HepG2 (cell line): ENCODE results near the gene MYL9.

ENCODE experiments used
- EED ChIP-seq: sonication (generic); formaldehyde crosslinking; IDR thresholded peaks from 2 replicates; pipeline ENCODE4 v1.5.0; 2020; ENCODE audit warnings: mild to moderate bottlenecking, missing genetic modification reagents
- SKI ChIP-seq: fragments of 450-650 bp; IDR thresholded peaks from one replicate; pipeline ENCODE4 v1.6.1; 2018; ENCODE audit warnings: mild to moderate bottlenecking; ENCODE audit not compliant: partially characterized antibody
- SMYD3 ChIP-seq: sonication (generic); formaldehyde crosslinking; IDR thresholded peaks from 2 replicates; pipeline ENCODE4 v1.8.1; 2023; ENCODE audit warnings: mild to moderate bottlenecking, missing genetic modification reagents
- TAF1 ChIP-seq: sonication (generic); formaldehyde crosslinking; IDR thresholded peaks from 2 replicates; pipeline ENCODE4 v1.4.0; 2020; ENCODE audit warnings: missing genetic modification reagents
- TCF7 ChIP-seq: sonication (generic); IDR thresholded peaks from 2 replicates; pipeline ENCODE4 v1.6.1; 2016; ENCODE audit warnings: antibody characterized with exemption, low read depth
- THAP11 ChIP-seq: IDR thresholded peaks from 2 replicates; pipeline ENCODE4 v1.6.1; 2016; ENCODE audit warnings: missing biosample characterization, missing genetic modification reagents
- ZNF230 ChIP-seq: sonication (generic); formaldehyde crosslinking; IDR thresholded peaks from 2 replicates; pipeline ENCODE4 v1.4.0; 2020; ENCODE audit warnings: mild to moderate bottlenecking, missing genetic modification reagents
- ZNF354B ChIP-seq: sonication (generic); formaldehyde crosslinking; IDR thresholded peaks from 2 replicates; pipeline ENCODE4 v1.8.0; 2022; ENCODE audit warnings: mild to moderate bottlenecking, missing genetic modification reagents
- TF ChIP-seq, protein P1 (sequence below): sonication (generic); formaldehyde crosslinking; IDR thresholded peaks from 2 replicates; pipeline ENCODE4 v1.5.0; 2020; ENCODE audit warnings: mild to moderate bottlenecking, missing genetic modification reagents, moderate library complexity
- TF ChIP-seq, protein P2 (sequence below): sonication (generic); formaldehyde crosslinking; IDR thresholded peaks from 2 replicates; pipeline ENCODE4 v1.4.0; 2020; ENCODE audit warnings: missing genetic modification reagents
- TF ChIP-seq, protein P3 (sequence below): sonication (generic); formaldehyde crosslinking; IDR thresholded peaks from 2 replicates; pipeline ENCODE4 v1.4.0; 2020; ENCODE audit warnings: missing genetic modification reagents
- TF ChIP-seq, protein P4 (sequence below): sonication (generic); formaldehyde crosslinking; conservative IDR thresholded peaks from 2 replicates; pipeline ENCODE4 v1.4.0; 2020; ENCODE audit warnings: missing genetic modification reagents
- TF ChIP-seq, protein P5 (sequence below): sonication (generic); formaldehyde crosslinking; conservative IDR thresholded peaks from 2 replicates; pipeline ENCODE4 v1.8.0; 2022; ENCODE audit warnings: mild to moderate bottlenecking, moderate library complexity, missing genetic modification reagents

DNA sequence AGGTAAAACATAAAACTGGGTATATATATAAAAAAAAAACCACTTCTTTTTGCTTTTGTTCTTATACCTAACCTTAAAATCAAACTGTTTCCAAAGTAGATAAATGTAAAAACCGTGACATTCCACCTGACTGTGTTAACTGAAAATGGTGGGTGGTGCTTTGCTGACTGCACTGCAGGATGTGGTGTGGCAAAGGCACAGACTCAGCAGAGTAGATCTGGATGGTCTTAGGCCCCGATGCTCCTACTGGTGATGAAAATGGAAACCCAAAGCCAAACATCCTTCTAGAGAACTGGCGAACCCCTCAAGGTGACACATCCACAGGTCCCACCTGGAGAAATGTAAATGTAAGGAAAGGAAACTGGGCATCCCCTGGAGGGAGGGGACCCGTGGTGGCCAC is 41.0 kb downstream of the MYL9 start:
- TF ChIP-seq, protein P1, sequence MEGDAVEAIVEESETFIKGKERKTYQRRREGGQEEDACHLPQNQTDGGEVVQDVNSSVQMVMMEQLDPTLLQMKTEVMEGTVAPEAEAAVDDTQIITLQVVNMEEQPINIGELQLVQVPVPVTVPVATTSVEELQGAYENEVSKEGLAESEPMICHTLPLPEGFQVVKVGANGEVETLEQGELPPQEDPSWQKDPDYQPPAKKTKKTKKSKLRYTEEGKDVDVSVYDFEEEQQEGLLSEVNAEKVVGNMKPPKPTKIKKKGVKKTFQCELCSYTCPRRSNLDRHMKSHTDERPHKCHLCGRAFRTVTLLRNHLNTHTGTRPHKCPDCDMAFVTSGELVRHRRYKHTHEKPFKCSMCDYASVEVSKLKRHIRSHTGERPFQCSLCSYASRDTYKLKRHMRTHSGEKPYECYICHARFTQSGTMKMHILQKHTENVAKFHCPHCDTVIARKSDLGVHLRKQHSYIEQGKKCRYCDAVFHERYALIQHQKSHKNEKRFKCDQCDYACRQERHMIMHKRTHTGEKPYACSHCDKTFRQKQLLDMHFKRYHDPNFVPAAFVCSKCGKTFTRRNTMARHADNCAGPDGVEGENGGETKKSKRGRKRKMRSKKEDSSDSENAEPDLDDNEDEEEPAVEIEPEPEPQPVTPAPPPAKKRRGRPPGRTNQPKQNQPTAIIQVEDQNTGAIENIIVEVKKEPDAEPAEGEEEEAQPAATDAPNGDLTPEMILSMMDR = no peak
- TF ChIP-seq, protein P2, sequence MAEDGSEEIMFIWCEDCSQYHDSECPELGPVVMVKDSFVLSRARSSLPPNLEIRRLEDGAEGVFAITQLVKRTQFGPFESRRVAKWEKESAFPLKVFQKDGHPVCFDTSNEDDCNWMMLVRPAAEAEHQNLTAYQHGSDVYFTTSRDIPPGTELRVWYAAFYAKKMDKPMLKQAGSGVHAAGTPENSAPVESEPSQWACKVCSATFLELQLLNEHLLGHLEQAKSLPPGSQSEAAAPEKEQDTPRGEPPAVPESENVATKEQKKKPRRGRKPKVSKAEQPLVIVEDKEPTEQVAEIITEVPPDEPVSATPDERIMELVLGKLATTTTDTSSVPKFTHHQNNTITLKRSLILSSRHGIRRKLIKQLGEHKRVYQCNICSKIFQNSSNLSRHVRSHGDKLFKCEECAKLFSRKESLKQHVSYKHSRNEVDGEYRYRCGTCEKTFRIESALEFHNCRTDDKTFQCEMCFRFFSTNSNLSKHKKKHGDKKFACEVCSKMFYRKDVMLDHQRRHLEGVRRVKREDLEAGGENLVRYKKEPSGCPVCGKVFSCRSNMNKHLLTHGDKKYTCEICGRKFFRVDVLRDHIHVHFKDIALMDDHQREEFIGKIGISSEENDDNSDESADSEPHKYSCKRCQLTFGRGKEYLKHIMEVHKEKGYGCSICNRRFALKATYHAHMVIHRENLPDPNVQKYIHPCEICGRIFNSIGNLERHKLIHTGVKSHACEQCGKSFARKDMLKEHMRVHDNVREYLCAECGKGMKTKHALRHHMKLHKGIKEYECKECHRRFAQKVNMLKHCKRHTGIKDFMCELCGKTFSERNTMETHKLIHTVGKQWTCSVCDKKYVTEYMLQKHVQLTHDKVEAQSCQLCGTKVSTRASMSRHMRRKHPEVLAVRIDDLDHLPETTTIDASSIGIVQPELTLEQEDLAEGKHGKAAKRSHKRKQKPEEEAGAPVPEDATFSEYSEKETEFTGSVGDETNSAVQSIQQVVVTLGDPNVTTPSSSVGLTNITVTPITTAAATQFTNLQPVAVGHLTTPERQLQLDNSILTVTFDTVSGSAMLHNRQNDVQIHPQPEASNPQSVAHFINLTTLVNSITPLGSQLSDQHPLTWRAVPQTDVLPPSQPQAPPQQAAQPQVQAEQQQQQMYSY (CRISPR knock-in tag) = no peak
- TF ChIP-seq, protein P3, sequence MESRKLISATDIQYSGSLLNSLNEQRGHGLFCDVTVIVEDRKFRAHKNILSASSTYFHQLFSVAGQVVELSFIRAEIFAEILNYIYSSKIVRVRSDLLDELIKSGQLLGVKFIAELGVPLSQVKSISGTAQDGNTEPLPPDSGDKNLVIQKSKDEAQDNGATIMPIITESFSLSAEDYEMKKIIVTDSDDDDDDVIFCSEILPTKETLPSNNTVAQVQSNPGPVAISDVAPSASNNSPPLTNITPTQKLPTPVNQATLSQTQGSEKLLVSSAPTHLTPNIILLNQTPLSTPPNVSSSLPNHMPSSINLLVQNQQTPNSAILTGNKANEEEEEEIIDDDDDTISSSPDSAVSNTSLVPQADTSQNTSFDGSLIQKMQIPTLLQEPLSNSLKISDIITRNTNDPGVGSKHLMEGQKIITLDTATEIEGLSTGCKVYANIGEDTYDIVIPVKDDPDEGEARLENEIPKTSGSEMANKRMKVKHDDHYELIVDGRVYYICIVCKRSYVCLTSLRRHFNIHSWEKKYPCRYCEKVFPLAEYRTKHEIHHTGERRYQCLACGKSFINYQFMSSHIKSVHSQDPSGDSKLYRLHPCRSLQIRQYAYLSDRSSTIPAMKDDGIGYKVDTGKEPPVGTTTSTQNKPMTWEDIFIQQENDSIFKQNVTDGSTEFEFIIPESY = no peak
- TF ChIP-seq ZNF354B (CRISPR knock-in tag) (no peak), TAF1 (CRISPR knock-in tag) (no peak), EED (CRISPR knock-in tag) (no peak), SKI (no peak), ZNF230 (no peak), TCF7 (no peak), SMYD3 (no peak), THAP11 (no peak)
- TF ChIP-seq, protein P4, sequence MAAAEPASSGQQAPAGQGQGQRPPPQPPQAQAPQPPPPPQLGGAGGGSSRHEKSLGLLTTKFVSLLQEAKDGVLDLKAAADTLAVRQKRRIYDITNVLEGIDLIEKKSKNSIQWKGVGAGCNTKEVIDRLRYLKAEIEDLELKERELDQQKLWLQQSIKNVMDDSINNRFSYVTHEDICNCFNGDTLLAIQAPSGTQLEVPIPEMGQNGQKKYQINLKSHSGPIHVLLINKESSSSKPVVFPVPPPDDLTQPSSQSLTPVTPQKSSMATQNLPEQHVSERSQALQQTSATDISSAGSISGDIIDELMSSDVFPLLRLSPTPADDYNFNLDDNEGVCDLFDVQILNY = no peak
- TF ChIP-seq, protein P5, sequence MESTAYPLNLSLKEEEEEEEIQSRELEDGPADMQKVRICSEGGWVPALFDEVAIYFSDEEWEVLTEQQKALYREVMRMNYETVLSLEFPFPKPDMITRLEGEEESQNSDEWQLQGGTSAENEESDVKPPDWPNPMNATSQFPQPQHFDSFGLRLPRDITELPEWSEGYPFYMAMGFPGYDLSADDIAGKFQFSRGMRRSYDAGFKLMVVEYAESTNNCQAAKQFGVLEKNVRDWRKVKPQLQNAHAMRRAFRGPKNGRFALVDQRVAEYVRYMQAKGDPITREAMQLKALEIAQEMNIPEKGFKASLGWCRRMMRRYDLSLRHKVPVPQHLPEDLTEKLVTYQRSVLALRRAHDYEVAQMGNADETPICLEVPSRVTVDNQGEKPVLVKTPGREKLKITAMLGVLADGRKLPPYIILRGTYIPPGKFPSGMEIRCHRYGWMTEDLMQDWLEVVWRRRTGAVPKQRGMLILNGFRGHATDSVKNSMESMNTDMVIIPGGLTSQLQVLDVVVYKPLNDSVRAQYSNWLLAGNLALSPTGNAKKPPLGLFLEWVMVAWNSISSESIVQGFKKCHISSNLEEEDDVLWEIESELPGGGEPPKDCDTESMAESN (CRISPR knock-in tag) = no peak
